GM23248 (cell line): ENCODE data around the gene DCDC1.

ENCODE experiments used
- EZH2 ChIP-seq: fragments of 200-600 bp; sonication (generic); IDR thresholded peaks from 2 replicates; pipeline ENCODE4 v1.6.1; 2018; ENCODE audit warnings: antibody characterized with exemption, mild to moderate bottlenecking; ENCODE audit not compliant: insufficient read depth, poor library complexity, severe bottlenecking
- EZH2phosphoT487 ChIP-seq: fragments of 200-600 bp; sonication (generic); IDR thresholded peaks from 2 replicates; pipeline ENCODE4 v1.6.1; 2018; ENCODE audit warnings: antibody characterized with exemption, moderate library complexity, mild to moderate bottlenecking, low read depth; ENCODE audit not compliant: insufficient read depth

- TF ChIP-seq EZH2: no peak
- TF ChIP-seq EZH2phosphoT487: no peak
Observed at GRCh38 chr11:30861064-30861463, 508.5 kb downstream of the DCDC1 start.
